Cortex of kidney (tissue), 1 donor: ENCODE results near the gene VSNL1.

ENCODE experiments used
- DNase-seq: peaks from one replicate; lab custom pipeline; 2025; lab: John Stamatoyannopoulos, UW

VSNL1 gene

GRCh38 chr2:17583166-17583565, 42.7 kb downstream of the VSNL1 start:
- no peak for DNase-seq

DNA sequence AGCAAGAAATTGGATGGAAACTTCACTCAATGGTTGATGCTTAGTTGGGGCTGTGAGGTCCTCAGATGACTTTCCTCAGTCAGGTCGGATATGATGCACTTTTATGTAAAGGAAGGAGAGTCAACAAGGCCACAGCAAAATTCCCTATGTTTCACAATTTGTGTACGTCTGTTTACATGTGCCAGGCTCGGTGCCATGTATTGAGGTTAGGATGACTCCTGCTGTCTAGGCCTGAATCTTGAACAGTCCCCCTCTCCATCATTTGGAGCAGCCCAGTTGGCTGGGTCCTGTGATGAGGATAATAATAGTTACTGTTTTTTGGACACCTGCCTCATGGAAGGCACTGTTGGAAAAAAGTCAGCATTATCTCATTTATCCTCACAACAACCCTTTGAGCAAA, 43.1 kb downstream of the VSNL1 start:
- no peak for DNase-seq

DNA sequence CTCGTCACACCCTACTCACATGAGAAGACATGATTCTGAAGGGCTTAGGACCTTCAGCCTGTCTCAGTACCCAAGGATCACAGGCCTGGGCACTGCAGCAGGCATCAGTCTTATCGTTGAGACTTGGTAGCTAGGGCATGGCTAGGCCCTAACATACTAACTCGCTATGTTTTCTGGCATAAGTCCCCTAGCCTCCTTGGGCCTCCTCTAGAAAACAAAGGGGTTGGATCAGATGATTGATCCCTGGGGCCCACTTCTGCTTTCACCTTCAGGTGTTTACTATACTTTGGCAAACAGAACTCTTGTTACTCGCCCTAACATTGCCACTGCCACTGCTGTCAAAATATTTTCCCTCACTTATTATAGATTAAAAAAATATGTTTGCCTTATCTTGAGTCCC, 44.2 kb downstream of the VSNL1 start:
- DNase-seq = no peak

- DNase-seq = no peak
Observed at GRCh38 chr2:17587469-17587868, 47.0 kb downstream of the VSNL1 start.

GRCh38 chr2:17588031-17588430, 47.5 kb downstream of the VSNL1 start:
- no peak for DNase-seq

DNA sequence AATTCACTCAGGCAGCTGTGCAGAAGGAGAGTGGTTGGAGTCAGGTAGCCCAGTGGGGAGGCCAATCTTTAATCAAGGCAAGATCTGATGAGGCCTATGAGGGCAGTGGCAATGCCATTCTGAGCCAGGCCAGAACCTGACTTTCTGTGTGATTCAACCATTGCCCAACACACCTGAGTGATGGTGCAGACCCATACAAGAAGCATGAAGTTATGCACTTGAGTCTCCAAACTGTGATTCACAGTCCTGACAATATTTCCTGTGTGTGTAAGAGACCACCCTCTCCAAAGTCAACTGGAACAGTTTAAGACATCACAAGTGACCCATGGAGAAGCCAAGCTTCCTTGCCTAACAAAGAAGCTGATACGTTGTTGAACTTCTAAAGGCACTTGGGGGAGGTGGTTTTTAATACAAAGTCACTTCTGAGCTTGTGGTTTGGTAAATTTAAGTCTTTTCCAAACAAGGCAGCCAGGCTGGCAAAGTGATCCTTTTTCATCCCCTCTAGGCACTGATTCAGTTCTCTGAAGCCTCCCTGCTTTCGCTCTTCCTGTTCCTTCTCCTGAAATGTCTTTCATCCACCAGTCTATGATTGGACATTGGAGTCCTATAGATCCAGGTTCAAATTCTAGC, 49.0 kb downstream of the VSNL1 start:
- DNase-seq = no peak

DNA sequence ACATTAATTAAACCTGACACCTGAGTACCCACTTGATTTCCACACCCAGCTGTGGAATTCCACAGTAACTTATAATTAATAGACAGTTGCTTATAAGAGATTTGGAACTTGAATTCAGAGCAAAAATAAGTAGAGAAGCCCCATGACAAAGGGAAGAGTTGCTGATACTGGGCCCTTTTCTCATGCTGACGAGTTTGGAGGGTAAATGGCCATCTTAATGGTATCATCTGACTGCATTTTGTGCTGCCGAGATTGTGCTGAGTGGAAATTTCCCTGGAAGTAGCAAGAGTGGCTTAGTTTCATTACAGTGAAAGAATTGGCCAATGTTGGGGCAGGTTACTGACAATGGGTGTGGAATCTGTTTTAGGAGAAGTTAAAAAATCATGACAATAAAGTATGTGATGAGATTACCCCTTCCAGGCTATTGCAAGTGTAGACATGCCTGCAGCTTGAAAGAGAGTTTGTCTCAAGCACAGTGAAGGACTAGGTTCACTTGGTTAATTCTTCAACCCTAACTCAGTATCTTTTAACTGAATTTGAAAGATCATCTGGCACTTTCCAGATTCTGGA, 49.9 kb downstream of the VSNL1 start:
- no peak for DNase-seq

DNA sequence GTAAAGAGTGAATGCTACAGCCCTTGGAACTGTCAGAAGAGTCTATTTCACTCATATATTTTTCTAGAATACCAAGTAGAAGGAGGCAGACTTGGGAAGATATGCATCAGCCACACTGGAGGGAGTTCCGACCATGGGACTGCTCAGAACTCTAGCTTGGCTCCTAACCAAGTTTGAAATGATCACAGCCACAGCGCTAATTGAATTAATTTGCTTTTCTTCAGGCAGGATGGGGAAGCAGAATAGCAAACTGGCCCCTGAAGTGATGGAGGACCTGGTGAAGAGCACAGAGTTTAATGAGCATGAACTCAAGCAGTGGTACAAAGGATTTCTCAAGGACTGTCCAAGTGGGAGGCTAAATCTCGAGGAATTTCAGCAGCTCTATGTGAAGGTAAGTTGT, 51.4 kb downstream of the VSNL1 start:
- no peak for DNase-seq

DNA sequence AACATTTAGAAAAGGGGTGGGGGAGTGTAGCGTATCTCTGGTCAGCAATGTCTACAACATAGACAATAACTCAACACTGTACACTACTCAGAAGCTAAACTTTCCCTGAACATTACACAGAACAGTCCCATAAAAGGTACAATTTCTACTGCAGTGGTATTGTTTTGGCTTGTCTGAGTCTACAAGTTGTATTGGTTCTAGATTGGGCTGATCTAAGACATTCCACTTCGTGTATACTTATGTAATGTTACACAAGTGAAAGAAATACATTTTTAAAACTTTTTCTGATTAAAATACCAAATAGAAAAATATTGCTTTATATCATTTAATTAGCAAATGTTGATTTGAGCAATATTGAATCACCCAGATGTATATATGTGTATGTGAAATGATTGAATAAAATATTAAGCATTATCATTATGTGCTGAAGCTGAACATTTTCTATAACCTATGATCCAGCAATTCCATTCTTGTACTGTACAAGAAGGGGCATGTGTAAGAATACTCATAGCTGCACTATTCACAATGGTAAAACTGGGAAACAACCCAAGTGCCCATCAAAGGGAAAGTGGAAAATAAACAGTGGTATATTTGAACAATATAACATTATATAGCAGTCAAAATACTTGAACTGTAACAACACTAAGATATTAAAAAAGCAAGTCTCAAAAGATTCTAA, 52.4 kb downstream of the VSNL1 start:
- no peak for DNase-seq

DNA sequence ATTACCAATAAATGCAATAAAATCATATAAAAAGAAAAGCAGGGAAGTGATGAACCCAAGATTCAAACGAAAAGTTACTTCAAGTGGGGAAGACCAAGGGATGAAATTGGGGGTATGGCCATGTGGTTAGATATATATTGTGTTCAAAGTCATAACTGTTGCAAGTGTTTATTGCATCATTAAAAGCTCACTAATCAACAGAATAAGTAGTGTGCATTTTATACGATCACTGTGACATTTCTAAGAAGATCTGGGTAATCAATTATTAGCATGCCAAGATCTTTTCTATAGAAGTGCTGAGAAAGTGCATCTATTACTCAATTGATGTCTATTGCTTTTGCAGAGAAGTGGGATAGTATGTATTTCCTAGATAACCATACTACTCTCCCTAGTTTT, 52.9 kb downstream of the VSNL1 start:
- no peak for DNase-seq

DNA sequence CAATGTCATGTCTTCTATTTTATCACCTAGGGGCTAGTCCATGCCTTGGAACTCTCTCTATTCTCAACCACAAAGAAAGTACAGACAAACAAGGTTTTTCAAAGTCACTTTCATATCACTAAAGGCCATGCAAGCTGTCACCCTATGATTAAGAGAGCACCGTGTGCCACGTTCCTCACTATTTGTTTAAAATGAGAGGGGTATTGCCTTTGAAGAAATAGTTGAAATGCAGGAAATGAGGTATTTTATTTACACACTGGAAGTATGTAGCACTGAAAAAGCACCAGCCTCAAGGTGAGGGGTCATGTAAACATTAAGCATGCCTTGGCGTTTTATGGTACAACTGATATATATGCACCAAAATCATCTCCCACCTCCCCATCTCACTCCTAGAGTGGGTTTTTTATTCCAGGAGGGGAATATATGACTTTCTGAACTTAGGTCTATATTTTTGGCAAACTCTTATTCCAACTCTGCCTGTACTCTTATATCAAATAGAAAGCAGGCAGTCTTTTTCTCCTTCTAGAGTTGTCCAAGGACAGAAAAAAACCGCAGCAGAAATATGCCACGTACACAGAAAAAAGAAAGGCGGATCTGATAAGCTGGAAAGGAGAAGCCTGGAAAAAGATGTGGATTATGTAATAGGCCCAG, 53.5 kb downstream of the VSNL1 start:
- DNase-seq = no peak

DNA sequence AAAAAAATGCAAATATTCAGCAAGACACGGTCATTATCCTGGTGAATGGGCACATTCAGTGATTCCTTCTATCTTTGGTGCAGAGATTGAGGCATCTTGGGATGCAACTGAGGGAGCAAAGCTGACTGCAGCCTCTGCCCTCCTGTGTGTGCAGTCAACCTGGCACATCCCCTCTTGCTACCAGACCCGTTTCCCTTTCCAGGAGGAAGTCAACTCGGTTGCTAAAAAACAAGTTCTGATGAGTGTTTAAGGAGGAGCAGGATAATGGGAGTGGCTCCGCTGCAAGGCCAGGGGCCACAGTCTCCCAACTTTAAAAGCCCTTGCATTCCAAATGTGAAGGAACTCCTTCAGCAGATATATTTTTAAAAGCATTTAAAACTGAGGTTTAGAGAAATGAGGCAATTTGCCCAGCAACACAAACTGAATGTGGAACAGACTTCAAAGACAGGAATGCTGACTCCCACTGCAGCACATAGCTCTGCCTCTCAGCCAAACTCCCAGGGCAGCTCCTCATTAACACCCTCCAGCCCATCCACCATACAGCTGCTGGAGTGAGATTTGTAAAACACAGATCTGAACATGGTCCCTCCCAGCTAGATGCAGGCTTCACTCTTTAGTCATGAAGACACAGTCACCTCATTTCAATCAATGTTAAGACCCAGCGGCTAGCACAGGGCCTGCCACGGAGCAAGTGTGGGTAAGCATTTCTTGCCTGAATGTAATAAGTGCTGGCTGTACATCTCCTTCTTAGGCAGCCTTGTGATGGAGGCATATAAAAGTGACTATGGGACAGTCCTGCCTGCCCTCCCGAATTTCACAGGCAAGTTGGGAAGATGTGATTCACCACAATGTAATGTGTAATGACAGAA, 54.3 kb downstream of the VSNL1 start:
- no peak for DNase-seq

DNA sequence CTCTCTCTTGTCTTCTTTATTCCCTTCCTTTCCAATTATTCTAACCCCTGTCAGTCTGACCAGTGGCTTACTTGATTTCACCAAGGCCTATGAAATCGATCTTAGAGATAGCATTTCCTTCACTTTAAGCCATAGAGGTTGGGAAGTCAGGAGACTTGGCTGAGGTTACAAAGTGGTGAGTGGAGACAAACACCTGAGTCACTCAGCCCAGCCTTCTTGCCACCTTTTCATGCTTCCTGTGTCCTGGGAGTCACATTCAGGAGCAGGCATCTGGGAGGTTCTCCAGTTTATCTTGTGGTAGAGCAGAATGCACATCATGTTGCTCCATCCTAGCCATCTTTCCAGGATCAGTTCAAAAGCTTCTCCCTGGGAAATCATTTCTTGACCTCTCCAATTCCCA, 59.1 kb downstream of the VSNL1 start:
- DNase-seq = no peak

DNA sequence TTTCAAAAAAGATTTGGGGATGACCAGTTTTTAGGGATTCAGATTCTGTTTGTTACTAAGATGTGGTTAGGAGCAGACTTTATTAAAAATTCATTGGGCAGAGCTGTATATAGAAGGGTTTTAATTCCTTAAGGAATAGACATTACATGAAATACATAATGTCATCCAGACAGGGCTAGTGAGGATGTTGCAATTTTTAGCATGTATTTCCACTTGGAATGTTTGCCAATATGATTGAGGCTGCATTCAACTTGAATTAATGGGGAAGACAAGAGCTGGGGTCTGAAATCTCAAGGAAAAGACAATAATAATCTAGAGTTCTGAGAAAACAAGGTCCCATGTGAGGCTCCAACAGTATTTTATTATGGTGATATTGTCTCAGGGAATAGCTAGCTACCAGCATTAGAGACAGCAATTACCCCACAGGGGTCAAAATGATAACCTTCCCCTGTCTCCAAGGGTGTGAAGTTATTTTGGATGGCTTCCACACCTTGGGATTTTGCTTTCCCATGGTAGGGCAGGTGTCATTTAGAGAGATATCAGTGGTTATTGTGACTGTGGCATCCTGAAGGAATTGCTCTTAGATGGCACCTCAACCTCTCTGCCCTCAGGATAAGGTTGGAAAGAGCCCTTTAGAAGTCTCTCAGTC, 60.2 kb downstream of the VSNL1 start:
- no peak for DNase-seq

DNA sequence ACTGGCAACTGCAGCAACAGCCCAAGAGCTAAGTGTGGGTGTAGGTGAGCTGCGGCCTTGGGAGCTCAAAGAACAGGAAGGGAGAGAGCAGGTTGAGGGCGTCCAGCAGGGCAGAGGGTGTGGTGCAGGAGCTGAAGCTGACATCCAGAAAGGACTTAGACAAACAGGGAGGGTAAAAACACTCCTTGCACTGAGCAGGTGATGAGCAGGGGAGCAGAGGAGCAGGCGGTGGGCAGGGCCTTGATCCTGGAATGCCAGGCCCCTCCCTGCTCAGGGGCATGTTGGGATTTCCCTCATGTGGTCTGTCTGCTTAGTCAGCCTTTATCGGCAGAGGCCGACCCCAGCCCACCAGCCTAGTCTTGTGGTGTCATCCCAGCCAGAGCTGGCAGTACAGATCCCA, 63.6 kb downstream of the VSNL1 start:
- DNase-seq = no peak

- no peak for DNase-seq
Observed at GRCh38 chr2:17605696-17606095, 65.2 kb downstream of the VSNL1 start.

DNA sequence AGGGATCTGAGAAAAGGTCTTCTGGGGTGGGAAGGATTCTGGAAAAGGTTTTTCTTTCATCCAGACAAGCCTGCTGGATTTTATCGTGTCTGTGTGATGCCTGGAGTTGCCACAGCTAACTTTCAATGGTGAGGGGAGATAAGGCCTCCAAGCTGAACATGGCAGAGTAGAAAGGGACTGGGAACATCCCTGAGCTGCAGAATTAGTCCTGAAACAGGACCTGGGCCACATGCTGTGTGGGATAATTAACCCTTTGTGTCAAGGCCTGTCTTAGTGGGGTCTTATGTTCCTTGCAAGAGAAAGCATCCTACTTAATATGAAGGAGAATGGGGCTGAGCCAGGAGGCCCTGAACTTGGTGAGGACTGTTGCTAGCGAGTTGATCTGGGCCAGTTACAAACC, 66.4 kb downstream of the VSNL1 start:
- DNase-seq = no peak

GRCh38 chr2:17607379-17607778, 66.9 kb downstream of the VSNL1 start:
- DNase-seq = no peak

DNA sequence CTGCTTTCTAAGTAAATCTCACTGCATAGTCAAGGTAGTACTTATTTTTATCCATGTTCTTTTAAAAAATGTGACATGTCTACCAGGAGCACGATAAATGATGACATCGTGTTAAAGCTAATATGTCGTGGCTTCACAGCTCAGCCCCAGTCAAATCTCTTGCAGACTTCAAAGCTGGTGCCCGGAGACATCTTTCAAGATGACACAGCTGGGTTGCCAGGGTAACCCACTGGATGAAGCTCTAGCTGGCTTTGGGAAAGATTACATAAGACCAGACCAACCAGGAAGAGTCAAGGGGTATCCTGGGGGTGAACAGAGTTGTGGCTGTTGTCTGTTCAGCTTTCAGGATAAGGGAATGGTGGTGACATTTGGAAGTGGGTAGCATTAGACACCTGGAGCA, 67.8 kb downstream of the VSNL1 start:
- DNase-seq = no peak

- DNase-seq = no peak
Observed at GRCh38 chr2:17610521-17610920, 70.0 kb downstream of the VSNL1 start.

- no peak for DNase-seq
Observed at GRCh38 chr2:17611036-17611435, 70.5 kb downstream of the VSNL1 start.
